Measurements from ENCODE around the gene ARMC9. TPM values are rescaled to one million over a fixed set of nuclear protein-coding genes. Genes with fewer than 3 reads are reported as not detected.

ARMC9 gene
- total RNA-seq, 3 donors from 2014 or later, result 3.3 to 6.4 (median 5.9) TPM

DNA sequence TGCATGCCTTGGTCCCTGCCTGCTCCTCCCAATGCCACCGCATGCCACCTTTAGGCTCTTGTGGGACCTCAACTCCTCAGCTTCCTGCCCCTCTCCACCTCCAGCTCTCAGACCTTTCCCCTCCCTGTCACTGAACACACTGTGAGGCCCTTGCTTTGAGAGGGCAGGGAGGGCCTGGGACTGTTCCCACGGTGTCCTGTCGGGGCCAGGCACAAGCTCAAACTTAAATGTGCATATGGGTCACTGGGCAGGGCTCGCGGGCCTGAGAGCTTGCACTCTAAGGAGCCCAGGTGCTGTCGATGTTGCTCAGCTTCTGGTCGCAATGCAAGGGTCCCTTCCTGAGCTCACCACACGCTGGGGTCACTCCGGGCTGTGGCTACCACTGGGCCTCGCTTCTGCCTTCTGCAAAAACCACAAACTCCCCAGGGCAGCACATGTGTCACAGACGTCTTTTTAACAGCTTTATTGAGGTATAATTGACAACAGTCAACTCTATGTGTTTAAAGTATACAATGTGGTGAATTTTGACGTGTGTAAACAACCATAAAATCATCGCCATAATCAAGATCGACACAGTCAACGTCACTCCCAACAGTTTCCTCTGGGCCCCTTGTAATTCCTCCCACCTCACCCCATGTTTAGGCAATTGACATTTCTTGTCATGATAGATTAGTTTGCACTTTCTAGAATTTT, 185.1 kb downstream of the ARMC9 start:
- H3K36me3 Mint-ChIP-seq (ENCODE audit: insufficient read depth), result no peaks in the 10 kb centered on the region
- H3K4me3 Mint-ChIP-seq, result no peak overlapping the region
- no peak for ATAC-seq
- H3K27me3 Mint-ChIP-seq (ENCODE audit: low read depth), result peaks cover 4% of the 10 kb centered on the region
- DNase-seq, result no peak
- peaks cover 9% of the 10 kb centered on the region for H3K9me3 Mint-ChIP-seq
- no peaks in the 10 kb centered on the region for H3K4me1 Mint-ChIP-seq (ENCODE audit: low read depth)

DNA sequence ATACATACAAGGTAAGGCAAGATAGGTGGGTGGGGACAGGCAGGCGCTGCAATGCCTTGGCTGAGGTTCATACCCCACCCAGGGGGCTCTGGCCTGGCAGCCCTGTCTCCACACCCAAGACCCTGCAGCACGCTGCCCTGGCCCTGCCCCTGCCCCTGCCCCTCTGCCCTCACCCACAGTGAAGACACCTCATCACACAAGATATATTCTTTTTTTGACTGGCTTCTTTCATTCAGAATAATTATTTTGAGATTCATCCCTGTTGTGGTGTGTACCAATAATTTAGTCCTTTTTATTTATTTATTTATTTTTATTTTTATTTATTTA, 185.6 kb downstream of the ARMC9 start:
- Mint-ChIP-seq H3K27me3 (ENCODE audit: low read depth) (peaks cover 4% of the 10 kb centered on the region), H3K4me3 (no peak overlapping the region), H3K36me3 (ENCODE audit: insufficient read depth) (no peaks in the 10 kb centered on the region), H3K9me3 (peaks cover 9% of the 10 kb centered on the region), H3K4me1 (ENCODE audit: low read depth) (no peaks in the 10 kb centered on the region)
- DNase-seq (no peak), ATAC-seq (no peak)

DNA sequence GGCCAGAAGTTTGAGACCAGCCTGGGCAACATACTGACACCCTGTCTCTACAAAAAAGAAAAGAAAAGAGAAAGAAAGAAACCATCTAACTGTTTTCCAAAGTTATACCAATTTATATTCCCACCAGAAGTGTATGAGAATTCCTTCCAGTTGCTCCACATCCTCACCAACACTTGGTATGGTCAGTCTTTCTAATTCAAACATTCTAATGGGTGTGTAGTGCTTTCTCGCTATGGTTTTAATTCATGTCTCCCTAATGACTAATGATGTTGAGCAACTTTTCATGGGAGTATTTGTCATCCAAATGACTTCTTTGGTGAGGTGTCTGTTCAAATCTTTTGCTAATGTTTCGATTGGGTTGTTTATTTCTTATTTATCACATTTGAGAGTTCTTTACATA, 186.5 kb downstream of the ARMC9 start:
- Mint-ChIP-seq H3K4me3 (no peak overlapping the region), H3K4me1 (ENCODE audit: low read depth) (no peaks in the 10 kb centered on the region), H3K9me3 (peaks cover 9% of the 10 kb centered on the region), H3K36me3 (ENCODE audit: insufficient read depth) (no peaks in the 10 kb centered on the region), H3K27me3 (ENCODE audit: low read depth) (peaks cover 4% of the 10 kb centered on the region)
- ATAC-seq, result no peak
- DNase-seq, result no peak

DNA sequence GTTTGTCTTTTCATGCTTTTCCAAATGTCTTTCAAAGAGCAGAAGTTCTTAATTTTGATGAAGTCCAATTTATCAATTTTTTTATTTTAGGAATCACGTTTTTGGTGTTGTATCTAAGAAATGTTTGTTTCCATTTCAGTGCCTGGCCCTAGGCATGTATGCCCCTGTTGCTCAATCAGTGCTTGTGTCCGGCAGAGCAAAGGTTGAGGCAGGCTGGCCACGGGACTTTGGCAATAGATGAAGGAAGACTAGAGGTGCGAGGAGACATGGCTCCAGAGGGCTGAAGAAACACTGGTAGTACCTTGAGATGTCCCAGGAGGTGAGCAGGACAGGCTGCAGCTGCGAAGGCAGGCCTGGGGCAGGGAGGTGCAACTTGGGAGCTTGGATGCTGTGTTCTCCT, 187.0 kb downstream of the ARMC9 start:
- H3K27me3 Mint-ChIP-seq (ENCODE audit: low read depth), result peaks cover 5% of the 10 kb centered on the region
- H3K9me3 Mint-ChIP-seq, result peaks cover 9% of the 10 kb centered on the region
- H3K4me3 Mint-ChIP-seq, result no peak overlapping the region
- H3K4me1 Mint-ChIP-seq (ENCODE audit: low read depth), result no peaks in the 10 kb centered on the region
- DNase-seq, result no peak
- no peaks in the 10 kb centered on the region for H3K36me3 Mint-ChIP-seq (ENCODE audit: insufficient read depth)
- ATAC-seq, result no peak

DNA sequence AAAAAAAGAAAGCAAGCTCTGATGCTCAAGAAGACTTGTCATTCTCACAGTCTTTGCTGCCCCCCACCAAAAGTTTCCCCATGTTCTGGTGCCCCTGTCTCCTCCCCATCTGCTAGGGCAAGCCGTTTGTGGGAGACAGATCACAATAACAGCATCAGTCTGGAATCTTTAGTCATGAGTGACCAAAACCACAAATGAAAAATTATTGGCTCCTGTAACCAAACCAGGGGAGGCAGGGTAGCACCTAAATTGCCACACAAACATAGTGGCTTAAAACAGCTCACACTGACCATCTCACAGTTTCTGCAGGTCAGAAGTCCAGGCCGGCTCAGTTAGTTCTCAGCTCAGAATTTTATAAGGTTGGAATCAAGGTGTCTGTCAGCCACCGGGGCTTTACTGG, 188.0 kb downstream of the ARMC9 start:
- H3K27me3 Mint-ChIP-seq (ENCODE audit: low read depth), result peaks cover 11% of the 10 kb centered on the region
- ATAC-seq (no peak), DNase-seq (no peak)
- peaks cover 9% of the 10 kb centered on the region for H3K9me3 Mint-ChIP-seq
- no peaks in the 10 kb centered on the region for H3K36me3 Mint-ChIP-seq (ENCODE audit: insufficient read depth)
- H3K4me1 Mint-ChIP-seq (ENCODE audit: low read depth), result peaks cover 3% of the 10 kb centered on the region
- no peak overlapping the region for H3K4me3 Mint-ChIP-seq

DNA sequence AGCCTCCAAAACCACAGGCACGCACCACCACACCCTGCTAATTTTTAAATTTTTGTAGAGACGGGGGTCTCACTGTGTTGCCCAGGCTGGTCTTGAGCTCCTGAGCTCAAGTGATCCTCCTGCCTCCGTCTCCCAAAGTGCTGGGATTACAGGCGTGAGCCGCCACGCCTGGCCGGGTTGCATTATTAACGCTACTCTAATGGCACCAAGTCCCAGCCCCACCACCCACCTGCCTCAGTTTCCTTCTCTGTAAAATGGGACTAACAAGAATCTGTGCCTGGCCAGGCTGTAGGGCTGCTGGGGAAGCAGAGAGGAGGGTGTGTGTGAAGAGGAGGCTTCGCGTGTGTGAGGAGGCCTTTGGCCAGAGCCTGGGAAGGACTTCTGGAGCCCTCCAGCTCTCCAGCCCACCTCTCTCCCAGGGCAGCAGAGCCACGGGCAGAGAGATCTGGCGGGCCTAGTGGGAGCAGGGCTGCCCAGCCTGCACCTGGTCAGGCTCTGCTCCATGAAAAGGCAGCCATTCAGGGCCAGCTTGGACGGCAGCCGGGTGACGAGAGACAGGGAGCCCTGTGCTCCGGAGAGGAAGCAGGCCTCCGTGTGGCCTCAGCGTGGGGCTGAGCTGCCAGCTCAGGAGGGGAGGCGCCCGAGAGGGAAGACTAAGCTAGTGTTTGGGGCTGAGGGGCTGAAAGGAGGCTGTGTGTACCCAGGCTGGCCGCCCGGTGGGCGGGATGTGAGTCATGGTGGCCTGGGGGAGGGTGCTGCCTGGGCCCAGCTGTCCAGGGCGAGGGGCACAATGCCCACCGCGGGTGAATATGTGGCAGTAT, 189.7 kb downstream of the ARMC9 start:
- Mint-ChIP-seq H3K9me3 (peaks cover 9% of the 10 kb centered on the region), H3K27me3 (ENCODE audit: low read depth) (peaks cover 16% of the 10 kb centered on the region), H3K4me3 (no peak overlapping the region), H3K4me1 (ENCODE audit: low read depth) (peaks cover 9% of the 10 kb centered on the region), H3K36me3 (ENCODE audit: insufficient read depth) (no peaks in the 10 kb centered on the region)
- DNase-seq (no peak), ATAC-seq (no peak)

DNA sequence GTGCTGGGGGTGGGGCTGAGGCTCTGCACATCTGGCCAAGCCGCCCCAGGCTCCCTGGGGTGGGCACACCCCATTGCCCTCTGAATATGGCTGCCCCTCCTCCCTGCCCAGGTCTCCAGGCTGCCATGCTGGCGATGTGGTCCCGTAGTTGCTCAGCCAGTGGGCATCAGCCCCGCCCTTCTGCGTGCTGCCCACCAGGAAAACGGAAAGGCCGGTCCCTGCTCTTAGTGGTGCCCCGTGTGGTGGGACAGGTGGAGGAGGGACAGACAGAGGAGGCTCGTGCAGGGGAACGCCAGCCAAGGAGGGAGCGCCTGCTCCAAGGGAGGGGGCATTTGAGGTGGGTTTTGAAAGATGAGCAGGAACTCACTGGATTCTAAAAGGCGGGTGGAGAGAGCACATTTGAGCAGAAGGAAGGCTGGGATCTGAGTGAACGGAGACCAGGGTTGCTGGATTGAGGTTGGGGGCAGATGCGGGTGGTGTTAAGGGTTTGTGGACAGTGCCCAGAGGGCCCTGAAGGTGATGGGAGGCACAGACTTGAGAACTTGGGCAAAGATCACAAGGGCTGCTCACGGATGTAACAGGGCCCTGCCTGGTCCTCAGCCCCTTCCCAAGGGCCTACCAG, 190.4 kb downstream of the ARMC9 start:
- Mint-ChIP-seq H3K27me3 (ENCODE audit: low read depth) (peaks cover 22% of the 10 kb centered on the region), H3K36me3 (ENCODE audit: insufficient read depth) (no peaks in the 10 kb centered on the region), H3K4me3 (no peak overlapping the region), H3K4me1 (ENCODE audit: low read depth) (peaks cover 16% of the 10 kb centered on the region), H3K9me3 (peaks cover 9% of the 10 kb centered on the region)
- ATAC-seq, result no peak
- no peak for DNase-seq

DNA sequence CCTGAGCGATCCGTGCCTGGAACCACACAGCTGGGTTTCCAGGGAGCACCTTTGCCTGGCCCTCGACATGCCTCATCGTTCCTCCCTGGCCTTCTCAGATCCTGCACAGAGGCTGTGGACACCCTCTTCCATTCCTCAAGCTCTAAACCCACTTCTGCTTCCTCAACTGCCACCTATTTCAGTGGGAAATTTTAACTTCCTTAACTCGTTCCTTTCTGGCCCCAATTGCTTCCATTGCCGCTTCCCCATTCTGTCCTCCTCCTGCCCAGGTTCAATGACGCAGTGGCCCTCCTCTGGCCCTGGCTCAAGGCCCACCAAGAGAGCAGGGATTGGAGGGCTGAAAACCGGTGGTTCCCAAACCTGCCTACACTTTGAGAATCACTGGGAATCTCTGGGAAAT, 192.2 kb downstream of the ARMC9 start:
- DNase-seq, result no peak
- H3K36me3 Mint-ChIP-seq (ENCODE audit: insufficient read depth), result no peaks in the 10 kb centered on the region
- H3K9me3 Mint-ChIP-seq, result no peaks in the 10 kb centered on the region
- H3K4me3 Mint-ChIP-seq, result no peak overlapping the region
- H3K4me1 Mint-ChIP-seq (ENCODE audit: low read depth), result peaks cover 24% of the 10 kb centered on the region
- peaks cover 31% of the 10 kb centered on the region for H3K27me3 Mint-ChIP-seq (ENCODE audit: low read depth)
- no peak for ATAC-seq

DNA sequence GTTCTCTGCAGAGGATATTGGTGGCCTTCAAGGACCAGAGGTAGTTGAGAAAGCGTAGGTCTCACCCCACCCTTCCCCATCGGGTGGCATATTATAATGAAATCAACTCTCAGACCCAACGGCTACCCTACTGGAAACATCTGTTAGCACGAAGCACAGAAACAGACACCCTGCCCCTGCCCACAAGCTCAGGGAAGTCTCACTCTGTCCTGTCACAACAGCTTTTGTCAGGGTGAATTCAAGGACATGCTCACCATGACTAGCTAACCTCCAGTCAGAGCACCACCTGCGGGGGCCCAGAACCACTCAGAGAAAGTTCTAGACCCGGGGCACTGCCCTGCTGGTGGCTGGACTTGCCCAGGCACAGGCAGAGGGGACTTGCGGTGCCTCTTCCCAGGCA, 193.6 kb downstream of the ARMC9 start:
- Mint-ChIP-seq H3K9me3 (no peaks in the 10 kb centered on the region), H3K27me3 (ENCODE audit: low read depth) (peaks cover 38% of the 10 kb centered on the region), H3K4me1 (ENCODE audit: low read depth) (peaks cover 27% of the 10 kb centered on the region), H3K4me3 (no peak overlapping the region), H3K36me3 (ENCODE audit: insufficient read depth) (no peaks in the 10 kb centered on the region)
- ATAC-seq (no peak), DNase-seq (no peak)

DNA sequence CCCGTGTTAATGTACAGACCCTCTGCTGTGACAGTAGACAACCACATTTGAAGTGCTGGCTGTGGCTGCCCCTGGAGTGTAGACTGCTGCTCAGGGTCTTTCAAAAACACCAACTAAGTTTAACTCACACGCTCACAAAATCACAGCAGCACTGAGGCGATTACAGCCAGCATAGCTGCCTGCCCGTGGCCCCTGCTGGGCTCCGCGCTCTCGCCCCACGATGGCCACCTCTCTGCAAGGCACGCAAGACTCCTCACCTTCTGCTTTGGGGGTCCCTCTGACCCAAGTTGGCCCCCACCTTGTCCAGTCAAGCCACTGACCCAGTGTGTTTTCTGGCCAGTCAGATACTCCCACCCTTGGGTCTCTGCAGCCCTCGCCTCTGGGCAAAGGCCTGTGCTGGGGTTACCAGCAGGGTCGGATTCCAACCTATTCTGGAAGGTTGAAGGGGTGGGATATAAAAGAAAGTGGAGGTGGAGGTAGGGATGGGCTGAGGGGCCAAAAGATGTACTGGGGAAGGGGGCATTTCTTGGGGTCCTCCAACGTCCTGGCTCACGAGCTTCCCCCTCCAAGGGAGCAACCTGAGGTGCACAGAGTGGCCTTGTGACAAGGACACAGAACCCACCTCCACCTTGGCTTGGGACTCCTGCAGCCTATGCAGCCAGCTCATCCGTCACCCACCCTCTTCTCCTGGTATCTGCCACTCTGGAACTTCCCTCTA, 194.2 kb downstream of the ARMC9 start:
- no peak overlapping the region for H3K4me3 Mint-ChIP-seq

DNA sequence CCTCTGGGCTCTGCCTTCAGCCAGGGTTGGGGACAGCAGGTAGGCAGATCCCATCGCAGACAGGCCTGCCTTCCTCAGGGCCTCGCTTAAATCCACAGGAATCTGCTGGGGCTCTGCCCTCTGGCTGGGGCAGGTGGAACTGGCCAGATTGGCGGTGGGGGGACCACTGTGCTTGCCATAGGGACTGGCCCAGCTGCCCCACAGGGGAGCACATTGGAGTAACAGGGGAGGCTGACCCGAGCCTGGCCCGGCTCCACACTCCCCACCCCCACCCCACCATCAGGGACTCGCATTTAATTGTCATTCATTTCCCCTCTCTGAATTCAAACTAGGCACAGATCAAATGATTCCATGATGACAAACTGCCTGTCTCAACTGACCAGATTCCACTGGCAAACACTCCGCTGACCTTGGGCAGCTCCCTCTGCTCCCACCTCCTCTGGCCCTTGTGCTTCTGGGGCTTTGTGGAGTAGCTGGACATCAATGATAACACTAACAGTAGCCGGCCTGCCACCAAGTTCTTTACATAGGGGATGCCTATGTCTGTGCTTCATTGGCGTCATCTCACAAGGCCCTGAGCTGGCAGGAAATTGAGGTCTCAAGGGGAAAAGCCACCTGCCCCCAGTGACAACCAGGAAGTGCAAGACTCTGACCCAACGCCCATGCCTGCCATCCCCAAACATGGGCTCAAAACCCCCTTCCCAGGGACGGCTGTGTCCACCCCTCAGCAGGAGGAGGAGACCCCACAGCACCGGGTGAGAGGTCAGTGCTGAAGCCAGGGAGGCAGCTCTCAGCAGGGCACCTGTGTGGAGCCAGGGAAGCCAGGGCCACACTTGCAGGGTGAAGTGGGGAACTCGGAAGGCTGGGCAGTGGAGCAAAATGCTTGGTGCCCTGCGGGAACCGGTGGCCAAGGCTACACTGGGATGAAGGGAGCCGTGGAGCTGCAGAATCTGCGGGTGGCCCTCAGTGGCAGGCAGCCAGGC, 195.0 kb downstream of the ARMC9 start:
- peak in 1 of 2 donors; percentile 16 for ATAC-seq
- Mint-ChIP-seq H3K27me3 (ENCODE audit: low read depth) (peaks cover 41% of the 10 kb centered on the region), H3K4me1 (ENCODE audit: low read depth) (peaks cover 30% of the 10 kb centered on the region), H3K36me3 (ENCODE audit: insufficient read depth) (no peaks in the 10 kb centered on the region), H3K4me3 (peak overlapping the region; percentile 79), H3K9me3 (no peaks in the 10 kb centered on the region)
- no peak for DNase-seq

More for the DNA sequence above, 194.2 kb downstream of the ARMC9 start:
- Mint-ChIP-seq H3K27me3 (ENCODE audit: low read depth) (peaks cover 43% of the 10 kb centered on the region), H3K36me3 (ENCODE audit: insufficient read depth) (no peaks in the 10 kb centered on the region), H3K4me1 (ENCODE audit: low read depth) (peaks cover 30% of the 10 kb centered on the region), H3K9me3 (no peaks in the 10 kb centered on the region)
- ATAC-seq (no peak), DNase-seq (no peak)

DNA sequence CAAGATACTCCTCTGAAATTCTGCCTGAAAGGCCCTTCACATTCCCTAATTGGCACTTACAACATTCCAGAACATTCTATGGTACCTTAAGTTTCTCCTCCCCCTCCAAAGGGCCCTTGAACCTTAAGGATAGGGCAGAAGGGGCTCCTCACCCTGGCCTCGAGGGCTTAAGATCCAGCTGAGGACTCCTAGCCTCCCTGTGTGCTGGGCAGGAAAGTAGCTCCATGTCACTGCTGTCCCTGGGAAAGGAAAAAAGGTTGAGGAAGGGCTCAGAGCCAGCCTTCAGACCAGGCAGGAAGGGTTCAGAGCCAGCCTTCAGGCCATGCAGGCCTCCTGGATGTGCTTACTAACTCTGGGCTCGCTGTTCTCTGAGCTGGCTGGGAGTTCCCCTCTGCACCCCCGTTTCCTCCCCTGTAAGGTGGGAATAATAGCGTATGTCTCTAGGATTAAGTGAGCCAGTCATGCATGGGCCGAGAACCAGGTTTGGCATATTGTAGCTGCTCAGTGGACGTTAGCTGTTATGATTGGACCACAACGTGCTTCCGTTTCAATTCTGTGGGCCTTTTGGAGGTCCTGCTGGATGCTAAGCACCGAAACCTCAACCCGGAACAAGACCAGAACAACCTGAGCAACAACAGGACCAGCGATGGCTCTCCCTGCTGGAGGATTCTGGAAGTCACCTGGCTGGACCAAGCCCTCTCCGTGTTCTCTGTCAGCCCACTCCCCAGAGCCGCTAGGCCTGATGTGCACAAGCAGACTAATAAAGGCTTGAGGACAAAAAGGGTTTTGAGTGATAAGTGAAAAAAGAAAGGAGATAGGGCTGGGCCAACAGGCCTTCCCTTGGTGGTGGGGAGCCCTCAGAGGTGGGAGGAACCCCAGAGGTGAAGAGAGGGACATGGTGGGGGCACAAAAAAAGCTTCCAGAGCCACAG, 196.0 kb downstream of the ARMC9 start:
- Mint-ChIP-seq H3K36me3 (ENCODE audit: insufficient read depth) (no peaks in the 10 kb centered on the region), H3K4me1 (ENCODE audit: low read depth) (peaks cover 30% of the 10 kb centered on the region), H3K27me3 (ENCODE audit: low read depth) (peaks cover 41% of the 10 kb centered on the region), H3K9me3 (no peaks in the 10 kb centered on the region), H3K4me3 (peak overlapping the region; percentile 60)
- ATAC-seq, result no peak
- DNase-seq, result no peak
